Osteoblast (primary cell): ENCODE results near the gene CDC42EP5. TPM values are rescaled to one million over a fixed set of nuclear protein-coding genes. Genes with fewer than 3 reads are reported as not detected.

Source experiments
- DNase-seq: peaks from one replicate; pipeline ENCODE4 v3.0.0; 2011; ENCODE audit warnings: low spot score, mixed read lengths; ENCODE audit not compliant: insufficient read length; ENCODE audit errors: missing footprints
- H2AFZ ChIP-seq: 2 replicates; pipeline ENCODE4 v1.6.0; 2011; ENCODE audit warnings: mild to moderate bottlenecking, low read length
- H3K27ac ChIP-seq: 2 replicates; pipeline ENCODE4 v1.5.1; 2011; ENCODE audit warnings: mild to moderate bottlenecking, low read depth, low read length, moderate library complexity
- H3K27me3 ChIP-seq: 2 replicates; pipeline ENCODE4 v1.6.0; 2012; ENCODE audit warnings: mild to moderate bottlenecking, control low read depth, inconsistent platforms, low read length, moderate library complexity; ENCODE audit not compliant: insufficient read depth
- H3K36me3 ChIP-seq: 2 replicates; pipeline ENCODE4 v1.5.1; 2011; ENCODE audit warnings: mild to moderate bottlenecking, low read length, control low read depth, moderate library complexity; ENCODE audit not compliant: insufficient read depth
- H3K4me1 ChIP-seq: 2 replicates; pipeline ENCODE4 v1.5.1; 2011; ENCODE audit warnings: mild to moderate bottlenecking, low read length, control low read depth, moderate library complexity; ENCODE audit not compliant: insufficient read depth
- H3K4me2 ChIP-seq: 2 replicates; pipeline ENCODE4 v1.6.0; 2011; ENCODE audit warnings: mild to moderate bottlenecking, low read length; ENCODE audit not compliant: insufficient read depth
- H3K4me3 ChIP-seq: fragments of 200-600 bp; sonication (generic); 3 replicates; pipeline ENCODE4 v1.5.1; 2012; ENCODE audit warnings: mild to moderate bottlenecking, low read length, inconsistent platforms; ENCODE audit not compliant: insufficient read depth
- H3K79me2 ChIP-seq: 2 replicates; pipeline ENCODE4 v1.6.0; 2012; ENCODE audit warnings: mild to moderate bottlenecking, low read length, control low read depth, inconsistent platforms; ENCODE audit not compliant: insufficient read depth
- H3K9me3 ChIP-seq: 2 replicates; pipeline ENCODE4 v1.5.1; 2011; ENCODE audit warnings: low read depth, low read length, control low read depth
- H4K20me1 ChIP-seq: 2 replicates; pipeline ENCODE4 v1.6.0; 2012; ENCODE audit warnings: mild to moderate bottlenecking, low read length, control low read depth; ENCODE audit not compliant: insufficient read depth
- total RNA-seq: library from RNA; depleted of rRNA; stranded (reverse); fragments of >200 nt; gene quantifications from 2 replicates; pipeline ENCODE4 v1.2.3, GENCODE V29; 2012
- TF ChIP-seq, protein P1 (sequence below): IDR thresholded peaks from 2 replicates; pipeline ENCODE4 v1.5.1; 2011; ENCODE audit warnings: mild to moderate bottlenecking, low read depth, low read length, moderate library complexity; ENCODE audit errors: extremely low read depth

Gene CDC42EP5
- total RNA-seq, 1 donor = 18.8 TPM

DNA sequence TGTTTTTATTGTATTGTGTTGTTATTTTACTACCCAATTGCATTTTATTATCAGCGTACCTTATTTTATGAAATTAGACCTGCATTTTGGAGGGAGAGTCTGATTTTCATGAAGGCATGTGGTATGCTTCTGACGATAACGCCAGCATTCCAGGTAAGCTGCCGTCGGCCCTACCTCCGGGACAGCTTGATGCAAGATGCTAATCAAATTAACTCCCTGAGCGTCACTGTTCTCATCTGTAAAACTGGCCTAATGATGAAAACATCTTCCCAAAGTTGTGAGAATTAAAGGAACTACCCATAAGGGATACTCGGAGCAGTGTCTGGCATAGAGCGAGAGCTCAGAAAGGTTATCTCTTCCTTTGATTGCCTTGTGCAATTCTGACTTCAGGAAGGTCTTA is 16.7 kb upstream of the CDC42EP5 start:
- Histone ChIP-seq H2AFZ (no peak overlapping the region), H3K27ac (no peak overlapping the region), H3K4me3 (no peak overlapping the region), H3K9me3 (no peaks in the 10 kb centered on the region), H3K4me2 (no peak overlapping the region), H4K20me1 (no peaks in the 10 kb centered on the region), H3K36me3 (no peaks in the 10 kb centered on the region), H3K4me1 (no peaks in the 10 kb centered on the region), H3K79me2 (no peaks in the 10 kb centered on the region), H3K27me3 (no peaks in the 10 kb centered on the region)
- TF ChIP-seq, protein P1, sequence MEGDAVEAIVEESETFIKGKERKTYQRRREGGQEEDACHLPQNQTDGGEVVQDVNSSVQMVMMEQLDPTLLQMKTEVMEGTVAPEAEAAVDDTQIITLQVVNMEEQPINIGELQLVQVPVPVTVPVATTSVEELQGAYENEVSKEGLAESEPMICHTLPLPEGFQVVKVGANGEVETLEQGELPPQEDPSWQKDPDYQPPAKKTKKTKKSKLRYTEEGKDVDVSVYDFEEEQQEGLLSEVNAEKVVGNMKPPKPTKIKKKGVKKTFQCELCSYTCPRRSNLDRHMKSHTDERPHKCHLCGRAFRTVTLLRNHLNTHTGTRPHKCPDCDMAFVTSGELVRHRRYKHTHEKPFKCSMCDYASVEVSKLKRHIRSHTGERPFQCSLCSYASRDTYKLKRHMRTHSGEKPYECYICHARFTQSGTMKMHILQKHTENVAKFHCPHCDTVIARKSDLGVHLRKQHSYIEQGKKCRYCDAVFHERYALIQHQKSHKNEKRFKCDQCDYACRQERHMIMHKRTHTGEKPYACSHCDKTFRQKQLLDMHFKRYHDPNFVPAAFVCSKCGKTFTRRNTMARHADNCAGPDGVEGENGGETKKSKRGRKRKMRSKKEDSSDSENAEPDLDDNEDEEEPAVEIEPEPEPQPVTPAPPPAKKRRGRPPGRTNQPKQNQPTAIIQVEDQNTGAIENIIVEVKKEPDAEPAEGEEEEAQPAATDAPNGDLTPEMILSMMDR = no peak
- no peak for DNase-seq

- no peaks in the 10 kb centered on the region for H3K79me2 ChIP-seq
- H2AFZ ChIP-seq = no peak overlapping the region
- TF ChIP-seq, protein P1 = no peak
- no peaks in the 10 kb centered on the region for H3K36me3 ChIP-seq
- no peak for DNase-seq
- no peaks in the 10 kb centered on the region for H3K27me3 ChIP-seq
- H3K4me2 ChIP-seq = no peak overlapping the region
- no peak overlapping the region for H3K27ac ChIP-seq
- no peaks in the 10 kb centered on the region for H4K20me1 ChIP-seq
- H3K9me3 ChIP-seq = no peaks in the 10 kb centered on the region
- H3K4me3 ChIP-seq = no peak overlapping the region
- H3K4me1 ChIP-seq = no peaks in the 10 kb centered on the region
These were observed 16.2 kb upstream of the CDC42EP5 start for GRCh38 chr19:54489341-54489740.

DNA sequence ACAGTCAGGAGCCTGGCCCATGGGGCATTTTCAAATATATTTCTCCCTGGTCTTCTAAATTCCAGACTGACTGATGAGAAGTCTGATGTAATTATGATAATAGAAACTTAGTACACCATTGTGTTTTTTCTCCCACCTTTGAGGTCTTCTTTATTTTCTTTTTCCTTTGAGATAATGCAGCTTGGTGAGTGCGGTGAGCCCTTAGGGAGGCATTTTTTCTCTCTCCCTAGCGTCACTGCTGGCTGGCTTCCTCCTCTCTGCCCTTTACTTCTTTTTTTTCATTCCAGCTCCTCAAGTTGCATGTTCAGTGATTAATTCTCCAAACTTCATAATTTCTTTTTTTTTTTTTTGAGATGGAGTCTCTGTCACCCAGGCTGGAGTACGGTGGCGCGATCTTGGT is 12.8 kb upstream of the CDC42EP5 start:
- Histone ChIP-seq H3K4me1 (no peaks in the 10 kb centered on the region), H2AFZ (no peak overlapping the region), H3K79me2 (no peaks in the 10 kb centered on the region), H3K36me3 (no peaks in the 10 kb centered on the region), H4K20me1 (no peaks in the 10 kb centered on the region), H3K27ac (no peak overlapping the region), H3K4me3 (no peak overlapping the region), H3K9me3 (no peaks in the 10 kb centered on the region), H3K27me3 (no peaks in the 10 kb centered on the region), H3K4me2 (no peak overlapping the region)
- TF ChIP-seq, protein P1 = no peak
- DNase-seq = peak; percentile 5

- H3K9me3 ChIP-seq = no peaks in the 10 kb centered on the region
- TF ChIP-seq, protein P1 = no peak
- H3K4me2 ChIP-seq = no peak overlapping the region
- peaks cover 3% of the 10 kb centered on the region for H3K27me3 ChIP-seq
- H3K4me1 ChIP-seq = no peaks in the 10 kb centered on the region
- no peaks in the 10 kb centered on the region for H3K36me3 ChIP-seq
- no peak overlapping the region for H3K27ac ChIP-seq
- H3K4me3 ChIP-seq = no peak overlapping the region
- H3K79me2 ChIP-seq = no peaks in the 10 kb centered on the region
- H4K20me1 ChIP-seq = no peaks in the 10 kb centered on the region
- H2AFZ ChIP-seq = no peak overlapping the region
- no peak for DNase-seq
These were observed 11.4 kb upstream of the CDC42EP5 start for GRCh38 chr19:54484451-54484850.
